ENCODE data around the gene RPL6. TPM values are rescaled to one million over a fixed set of nuclear protein-coding genes. Genes with fewer than 3 reads are reported as not detected.

The RPL6 gene
- total and polyA plus RNA-seq, 7 donors, result 1,578 to 2,662 (median 1,962) TPM

GRCh38 chr12:112381406-112381882 is 28.0 kb downstream of the RPL6 start:
- DNase-seq, result no peak
- Histone ChIP-seq H3K27me3 (no peaks in the 10 kb centered on the region), H3K27ac (peak overlapping the region; percentile 84 to 94 (median 87)), H3K4me1 (peaks cover 0 to 41% (median 39%) of the 10 kb centered on the region in 4 donors), H3K36me3 (no peaks in the 10 kb centered on the region), H3K4me3 (peak overlapping the region; percentile 79 to 99 (median 86)), H3K9me3 (no peaks in the 10 kb centered on the region)
- WGBS, 2 donors, result 1 to 34% methylated on average over 33 of the region's 33 CpGs
- TF ChIP-seq POLR2A (IDR thresholded peaks at IDR 0.05) (no peak), EP300 (IDR thresholded peaks at IDR 0.05) (no peak), CTCF (IDR thresholded peaks at IDR 0.05) (no peak), POLR2AphosphoS5 (IDR thresholded peaks at IDR 0.05) (no peak)
- intact Hi-C loops (cut with DNase I), result loop anchor here (5.0 to 10.0 kb wide), 2 partner anchors 257 to 434 kb away; partner anchors contain the start of gene TRAFD1

GRCh38 chr12:112380663-112381405 is 28.6 kb downstream of the RPL6 start:
- Histone ChIP-seq H3K4me3 (peak overlapping the region; percentile 79 to 99 (median 86)), H3K27me3 (no peaks in the 10 kb centered on the region), H3K4me1 (peaks cover 0 to 42% (median 40%) of the 10 kb centered on the region in 4 donors), H3K27ac (peak overlapping the region in 3 of 4 donors; percentile 84 to 94 (median 88)), H3K36me3 (no peaks in the 10 kb centered on the region), H3K9me3 (no peaks in the 10 kb centered on the region)
- DNase-seq, result no peak
- 13 to 66% methylated on average over 34 of the region's 34 CpGs for WGBS, 2 donors
- intact Hi-C loops (cut with DNase I), result loop anchor here (5.0 to 10.0 kb wide), 2 partner anchors 256 to 434 kb away; partner anchors contain the start of gene TRAFD1
- TF ChIP-seq POLR2AphosphoS5 (IDR thresholded peaks at IDR 0.05) (no peak), CTCF (IDR thresholded peaks at IDR 0.05) (no peak)

- Histone ChIP-seq H3K4me3 (no peak overlapping the region), H3K9me3 (no peaks in the 10 kb centered on the region), H3K27ac (no peak overlapping the region), H3K27me3 (no peaks in the 10 kb centered on the region), H3K4me1 (peaks cover 0 to 29% (median 25%) of the 10 kb centered on the region in 4 donors), H3K36me3 (no peaks in the 10 kb centered on the region)
- WGBS, 2 donors, result 64 to 79% methylated on average over 5 of the region's 5 CpGs
- intact Hi-C loops (cut with DNase I), result no loop called here
- no peak for DNase-seq
- TF ChIP-seq EP300 (IDR thresholded peaks at IDR 0.05) (no peak), POLR2AphosphoS5 (IDR thresholded peaks at IDR 0.05) (no peak), CTCF (IDR thresholded peaks at IDR 0.05) (no peak), POLR2A (IDR thresholded peaks at IDR 0.05) (no peak)
Observed at GRCh38 chr12:112375105-112375504, 34.3 kb downstream of the RPL6 start.

GRCh38 chr12:112374166-112374740 is 35.2 kb downstream of the RPL6 start:
- H3K36me3 ChIP-seq, result no peaks in the 10 kb centered on the region
- TF ChIP-seq POLR2AphosphoS5 (IDR thresholded peaks at IDR 0.05) (no peak), POLR2A (IDR thresholded peaks at IDR 0.05) (no peak), CTCF (IDR thresholded peaks at IDR 0.05) (no peak), EP300 (IDR thresholded peaks at IDR 0.05) (no peak)
- H3K9me3 ChIP-seq, result no peaks in the 10 kb centered on the region
- DNase-seq, result no peak
- no peaks in the 10 kb centered on the region for H3K27me3 ChIP-seq
- H3K4me3 ChIP-seq, result no peak overlapping the region
- peaks cover 0 to 27% (median 18%) of the 10 kb centered on the region in 4 donors for H3K4me1 ChIP-seq
- WGBS, 2 donors, result 90 to 91% methylated on average over 3 of the region's 3 CpGs
- intact Hi-C loops (cut with DNase I), result no loop called here
- H3K27ac ChIP-seq, result no peak overlapping the region

All from sigmoid colon (tissue), 7 donors.